Activated naive CD4-positive, alpha-beta T cell treated with anti-CD3 and anti-CD28 coated beads, Interleukin-2, amount 50 U/mL, for 24 hours (primary cell): ENCODE results near the gene LCN6.
A peak's percentile ranks its signal among the peaks of the same experiment; 100 is the strongest.

Experiments used
- H3K27ac Mint-ChIP-seq: one replicate; pipeline ENCODE4 v1.8.0; 2021; ENCODE audit warnings: mild to moderate bottlenecking, mixed read lengths
- H3K27me3 Mint-ChIP-seq: one replicate; pipeline ENCODE4 v1.8.0; 2021; ENCODE audit warnings: mixed read lengths
- H3K36me3 Mint-ChIP-seq: one replicate; pipeline ENCODE4 v1.8.0; 2021; ENCODE audit warnings: mixed read lengths
- H3K4me1 Mint-ChIP-seq: one replicate; pipeline ENCODE4 v1.8.0; 2021; ENCODE audit warnings: mixed read lengths
- H3K4me3 Mint-ChIP-seq: one replicate; pipeline ENCODE4 v1.8.0; 2021; ENCODE audit warnings: mild to moderate bottlenecking, mixed read lengths
- H3K9me3 Mint-ChIP-seq: one replicate; pipeline ENCODE4 v1.8.0; 2021; ENCODE audit warnings: mixed read lengths

The LCN6 gene

DNA sequence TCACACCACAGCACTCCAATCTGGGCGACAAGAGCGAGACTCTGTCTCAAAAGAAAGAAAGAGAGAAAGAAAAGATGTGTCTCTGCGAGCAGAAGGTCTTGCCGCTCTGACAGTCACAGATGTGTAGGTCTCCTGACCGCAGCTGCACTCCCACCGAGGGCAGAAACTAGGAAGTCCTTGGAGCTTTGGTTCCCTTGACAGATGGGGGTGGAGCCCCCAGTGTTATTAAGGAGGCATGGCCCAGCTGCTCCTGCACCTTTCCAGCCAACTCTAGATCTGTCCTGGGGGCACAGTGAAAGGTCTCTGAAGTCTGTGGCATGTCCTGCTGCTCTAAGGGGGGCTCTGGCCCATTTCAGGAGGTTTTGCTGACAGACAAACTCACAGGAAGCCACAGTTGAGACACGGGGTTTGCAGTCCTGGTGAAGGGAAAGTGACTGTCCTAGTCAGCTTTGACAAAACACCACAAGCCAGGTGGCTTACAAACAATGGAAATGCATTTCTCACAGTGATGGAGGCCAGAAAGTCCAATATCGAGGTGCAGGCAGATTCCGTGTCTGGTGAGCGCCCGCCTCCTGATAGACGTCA, 45.0 kb downstream of the LCN6 start:
- no peak overlapping the region for H3K27ac Mint-ChIP-seq
- H3K9me3 Mint-ChIP-seq = no peaks in the 10 kb centered on the region
- H3K27me3 Mint-ChIP-seq = peaks cover 5% of the 10 kb centered on the region
- H3K36me3 Mint-ChIP-seq = no peaks in the 10 kb centered on the region
- no peak overlapping the region for H3K4me3 Mint-ChIP-seq
- H3K4me1 Mint-ChIP-seq = peaks cover 17% of the 10 kb centered on the region

DNA sequence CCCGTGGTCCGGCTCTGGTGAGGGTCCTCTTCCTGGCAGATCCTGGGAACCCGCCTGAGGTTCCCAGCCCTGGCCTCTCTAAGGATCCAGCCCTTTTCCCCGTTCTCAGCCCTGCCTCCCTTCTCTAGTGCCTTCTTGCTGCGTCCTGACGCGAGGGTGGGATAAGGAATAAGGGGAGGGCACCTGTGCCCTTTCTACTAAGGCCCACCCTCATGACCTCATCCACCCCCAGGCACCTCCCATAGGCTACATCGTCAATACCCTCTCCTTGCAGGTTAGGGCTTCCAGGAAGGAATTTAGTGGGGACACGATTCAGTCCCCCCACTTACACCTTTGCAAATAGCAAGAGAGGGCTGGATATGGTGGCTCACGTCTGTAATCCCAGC, 46.7 kb downstream of the LCN6 start:
- Mint-ChIP-seq H3K27me3 (peaks cover 5% of the 10 kb centered on the region), H3K36me3 (no peaks in the 10 kb centered on the region), H3K9me3 (no peaks in the 10 kb centered on the region), H3K4me1 (peaks cover 17% of the 10 kb centered on the region), H3K27ac (peak overlapping the region; percentile 52), H3K4me3 (peak overlapping the region; percentile 74)

DNA sequence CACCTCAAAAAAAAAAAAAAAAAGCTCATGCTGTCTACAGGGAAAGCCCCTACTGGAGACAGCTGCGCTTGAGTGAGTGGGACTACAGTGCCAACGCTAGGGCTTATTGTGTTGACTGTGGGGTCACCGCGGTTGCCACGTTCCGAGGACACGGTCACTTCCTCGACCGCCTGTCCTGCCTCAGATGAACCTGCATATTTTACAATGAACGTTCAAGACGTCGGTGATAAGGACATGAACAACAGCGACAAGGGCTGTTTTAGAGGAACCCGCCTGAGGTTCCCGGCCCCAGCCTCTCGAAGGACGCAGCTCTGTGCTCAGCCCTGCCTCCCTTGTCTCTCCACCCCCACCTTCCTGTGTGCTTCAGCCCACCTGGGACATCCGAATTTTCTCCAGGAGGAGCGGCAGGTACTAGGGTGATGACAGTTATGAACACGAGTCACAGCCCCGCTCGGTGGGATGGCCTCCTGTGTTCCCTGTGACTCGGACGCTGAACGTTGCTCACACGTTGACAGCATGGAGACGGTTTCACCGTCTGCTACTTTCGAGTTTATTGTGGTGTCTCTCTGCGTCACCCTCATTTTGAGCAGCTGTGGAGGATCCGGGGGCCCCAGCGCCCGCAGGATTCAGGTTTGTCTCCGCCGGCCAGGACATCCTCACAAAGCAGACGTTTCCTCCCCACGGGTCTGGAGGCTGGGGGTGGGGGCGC, 47.2 kb downstream of the LCN6 start:
- H3K27me3 Mint-ChIP-seq = peaks cover 5% of the 10 kb centered on the region
- H3K4me3 Mint-ChIP-seq = peak overlapping the region; percentile 74
- H3K36me3 Mint-ChIP-seq = no peaks in the 10 kb centered on the region
- H3K9me3 Mint-ChIP-seq = no peaks in the 10 kb centered on the region
- peaks cover 17% of the 10 kb centered on the region for H3K4me1 Mint-ChIP-seq
- peak overlapping the region; percentile 86 for H3K27ac Mint-ChIP-seq

DNA sequence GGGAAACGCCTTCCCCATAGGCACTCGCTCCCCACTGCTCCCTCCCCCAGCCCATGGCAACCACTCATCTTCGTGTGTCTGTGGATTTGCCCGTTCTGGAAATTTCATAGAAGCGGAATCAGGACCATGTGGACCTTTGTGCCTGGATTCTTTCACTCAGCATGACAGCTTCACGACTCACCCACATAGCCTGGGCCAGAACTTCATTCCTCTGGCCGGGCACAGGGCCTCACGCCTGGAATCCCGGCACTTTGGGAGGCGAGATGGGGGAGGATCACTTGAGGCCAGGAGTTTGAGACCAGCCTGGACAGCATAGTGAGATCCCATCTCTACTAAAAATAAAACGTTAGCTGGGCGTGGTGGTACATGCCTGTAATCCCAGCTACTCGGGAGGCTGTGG, 48.0 kb downstream of the LCN6 start:
- H3K27ac Mint-ChIP-seq = peak overlapping the region; percentile 55
- no peak overlapping the region for H3K4me3 Mint-ChIP-seq
- peaks cover 5% of the 10 kb centered on the region for H3K27me3 Mint-ChIP-seq
- H3K4me1 Mint-ChIP-seq = peaks cover 17% of the 10 kb centered on the region
- no peaks in the 10 kb centered on the region for H3K9me3 Mint-ChIP-seq
- no peaks in the 10 kb centered on the region for H3K36me3 Mint-ChIP-seq

DNA sequence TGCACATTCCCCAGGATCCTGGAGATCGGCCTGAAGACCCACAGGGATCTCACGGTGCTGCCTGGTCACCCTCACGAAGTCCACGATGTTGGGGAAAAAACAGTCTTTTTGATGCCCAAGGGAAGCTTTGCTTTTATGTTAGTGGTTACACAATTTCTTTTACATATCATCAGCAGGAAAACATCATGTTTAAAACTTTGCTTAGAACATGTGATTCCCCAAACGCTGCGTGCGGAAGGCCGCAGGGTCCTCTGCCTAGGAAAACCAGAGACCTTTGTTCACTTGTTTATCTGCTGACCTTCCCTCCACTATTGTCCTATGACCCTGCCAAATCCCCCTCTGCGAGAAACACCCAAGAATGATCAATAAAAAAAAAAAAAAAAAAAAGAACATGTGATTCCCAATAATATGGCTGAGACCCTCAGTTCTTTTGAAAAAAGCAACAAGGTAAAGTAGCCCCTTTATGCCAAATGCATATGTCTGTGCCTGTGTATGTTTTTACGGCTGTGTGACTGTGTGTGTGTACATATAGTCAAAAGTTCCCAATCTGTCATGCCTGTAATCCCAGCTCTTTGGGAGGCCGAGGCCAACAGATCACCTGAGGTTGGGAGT, 49.6 kb downstream of the LCN6 start:
- Mint-ChIP-seq H3K36me3 (no peaks in the 10 kb centered on the region), H3K27me3 (peaks cover 5% of the 10 kb centered on the region), H3K9me3 (no peaks in the 10 kb centered on the region), H3K4me1 (peaks cover 17% of the 10 kb centered on the region), H3K4me3 (no peak overlapping the region), H3K27ac (no peak overlapping the region)

DNA sequence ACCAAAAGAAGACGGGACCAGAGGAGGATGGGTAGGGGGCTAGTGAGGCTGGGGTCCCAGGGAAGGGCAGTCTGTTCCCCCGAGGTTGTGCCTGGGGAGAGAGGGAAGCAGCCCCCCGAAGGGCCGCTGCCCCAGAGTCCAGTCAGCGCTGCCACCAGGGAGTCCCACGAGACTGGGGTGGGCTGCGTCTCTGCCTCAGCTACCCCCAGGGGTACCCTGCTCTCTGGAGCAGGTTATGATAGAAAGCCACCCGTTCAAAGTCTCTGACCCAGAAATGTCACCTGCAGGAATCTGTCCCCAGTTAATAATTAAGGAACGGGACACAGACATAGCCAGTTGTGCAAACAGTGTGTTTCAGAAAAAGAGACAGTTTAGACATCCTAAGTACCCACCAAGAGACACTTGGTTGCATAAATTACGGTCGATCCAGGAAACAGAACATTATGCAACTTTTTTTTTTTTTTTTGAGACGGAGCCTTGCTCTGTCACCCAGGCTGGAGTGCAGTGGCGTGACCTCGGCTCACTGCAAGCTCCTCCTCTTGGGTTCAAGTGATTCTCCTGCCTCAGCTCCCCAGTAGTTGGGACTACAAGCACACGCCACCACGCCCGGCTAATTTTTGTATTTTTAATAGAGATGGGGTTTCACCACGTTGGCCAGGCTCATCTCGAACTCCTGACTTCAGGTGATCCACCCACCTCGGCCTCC, 50.4 kb downstream of the LCN6 start:
- peaks cover 9% of the 10 kb centered on the region for H3K27me3 Mint-ChIP-seq
- no peak overlapping the region for H3K4me3 Mint-ChIP-seq
- peaks cover 17% of the 10 kb centered on the region for H3K4me1 Mint-ChIP-seq

DNA sequence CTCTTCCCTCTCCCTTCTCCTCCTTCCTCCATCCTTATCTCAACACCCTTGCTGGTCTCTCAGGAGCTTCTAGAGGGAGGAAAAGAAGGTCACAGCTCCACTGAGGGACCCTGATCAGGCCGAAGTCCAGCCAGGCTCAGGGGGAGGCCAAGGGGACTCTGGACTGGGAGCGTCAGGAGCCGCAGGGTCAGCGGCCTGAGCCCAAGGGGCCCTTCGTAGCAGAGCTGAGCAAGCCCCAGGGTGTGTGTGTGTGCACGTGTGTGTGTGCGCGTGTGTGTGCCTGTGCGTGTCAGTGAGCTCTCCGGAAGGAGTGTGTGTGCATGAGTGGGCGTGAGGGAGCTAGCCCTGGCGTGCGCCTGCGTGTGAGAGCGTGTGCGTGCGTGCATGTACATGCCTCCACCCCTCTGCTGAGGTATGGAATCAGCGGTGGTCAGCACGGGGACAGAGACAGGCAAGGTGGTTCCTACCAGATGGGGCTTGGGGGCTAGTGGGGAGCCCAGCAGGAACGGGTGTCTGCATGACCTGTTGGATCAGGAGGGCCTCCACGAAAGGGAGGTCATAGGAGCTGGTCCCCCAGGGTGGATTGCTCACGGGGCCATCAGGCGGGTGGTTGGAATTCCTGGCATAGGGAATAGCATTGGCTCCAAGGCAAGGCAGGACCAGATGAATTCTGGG, 51.0 kb downstream of the LCN6 start:
- Mint-ChIP-seq H3K4me3 (no peak overlapping the region), H3K4me1 (peaks cover 17% of the 10 kb centered on the region), H3K36me3 (no peaks in the 10 kb centered on the region), H3K27me3 (peaks cover 11% of the 10 kb centered on the region), H3K9me3 (no peaks in the 10 kb centered on the region), H3K27ac (no peak overlapping the region)

More for the DNA sequence above, 50.4 kb downstream of the LCN6 start:
- H3K27ac Mint-ChIP-seq = no peak overlapping the region
- no peaks in the 10 kb centered on the region for H3K9me3 Mint-ChIP-seq
- no peaks in the 10 kb centered on the region for H3K36me3 Mint-ChIP-seq

DNA sequence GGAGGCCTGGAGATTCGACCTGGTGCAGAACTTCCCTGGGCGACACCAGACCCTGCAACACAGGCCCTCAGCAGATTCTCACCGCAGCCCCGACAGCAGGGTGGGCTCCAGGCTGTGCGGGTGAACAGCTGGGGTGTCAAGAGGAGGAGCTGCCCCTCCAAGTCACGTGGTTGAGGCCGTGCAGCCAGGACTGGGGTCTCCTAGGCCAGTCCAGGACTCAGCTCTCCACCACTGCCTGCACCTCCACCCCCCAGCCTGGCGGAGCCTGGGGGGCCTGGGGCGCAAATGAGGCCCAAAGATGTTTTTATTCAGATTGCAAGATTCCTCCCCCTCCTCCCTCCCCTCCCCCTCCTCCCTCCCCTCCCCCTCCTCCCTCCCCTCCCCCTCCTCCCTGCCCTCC, 51.8 kb downstream of the LCN6 start:
- Mint-ChIP-seq H3K36me3 (no peaks in the 10 kb centered on the region), H3K4me3 (no peak overlapping the region), H3K9me3 (no peaks in the 10 kb centered on the region), H3K27me3 (peaks cover 11% of the 10 kb centered on the region), H3K27ac (no peak overlapping the region), H3K4me1 (peaks cover 14% of the 10 kb centered on the region)

DNA sequence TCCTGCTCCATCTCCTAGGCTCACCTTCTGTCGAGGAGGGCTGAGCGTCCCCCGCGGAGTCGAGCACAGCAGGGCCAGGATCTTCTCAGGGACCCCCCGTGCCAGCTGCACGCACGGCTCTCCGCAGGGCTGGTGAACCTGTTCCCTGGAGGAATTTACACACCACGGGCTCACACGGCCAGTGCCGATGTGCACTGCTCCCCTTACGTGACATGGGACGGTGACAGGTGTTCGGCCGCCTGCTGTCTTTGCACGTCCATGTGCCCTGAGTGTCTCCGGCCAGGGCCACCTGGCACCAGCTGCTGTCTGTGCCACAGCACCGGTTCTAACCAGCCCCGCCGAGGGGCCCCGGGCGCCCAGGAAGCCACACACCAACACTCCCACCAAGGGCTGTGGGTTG, 52.4 kb downstream of the LCN6 start:
- no peak overlapping the region for H3K27ac Mint-ChIP-seq
- H3K9me3 Mint-ChIP-seq = no peaks in the 10 kb centered on the region
- peaks cover 9% of the 10 kb centered on the region for H3K4me1 Mint-ChIP-seq
- no peak overlapping the region for H3K4me3 Mint-ChIP-seq
- H3K36me3 Mint-ChIP-seq = no peaks in the 10 kb centered on the region
- peaks cover 11% of the 10 kb centered on the region for H3K27me3 Mint-ChIP-seq

DNA sequence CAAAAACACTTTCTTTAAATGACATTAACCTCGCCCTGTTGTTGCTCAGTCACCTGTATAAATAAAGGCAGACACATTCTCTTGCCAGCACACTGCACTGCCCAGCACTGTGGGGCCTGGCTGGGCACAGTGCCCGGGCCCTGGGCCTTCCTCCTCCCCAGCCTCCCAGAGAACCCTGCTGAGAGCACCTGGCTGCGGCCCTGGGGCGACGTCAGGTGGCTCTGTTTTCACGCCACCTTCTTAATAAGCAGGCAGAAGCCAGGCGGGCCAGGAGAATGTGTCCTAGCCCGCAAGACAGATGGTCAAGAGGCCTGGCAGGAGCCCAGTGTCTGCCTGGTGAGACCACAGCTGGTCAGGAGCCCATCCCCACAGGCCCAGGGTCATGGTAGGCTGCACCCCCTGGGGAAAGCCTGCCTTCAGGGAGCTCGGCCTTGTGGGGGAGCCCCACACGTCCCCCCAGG, 52.9 kb downstream of the LCN6 start:
- Mint-ChIP-seq H3K36me3 (no peaks in the 10 kb centered on the region), H3K4me1 (peaks cover 4% of the 10 kb centered on the region), H3K4me3 (no peak overlapping the region), H3K27ac (no peak overlapping the region), H3K27me3 (peaks cover 11% of the 10 kb centered on the region), H3K9me3 (no peaks in the 10 kb centered on the region)

DNA sequence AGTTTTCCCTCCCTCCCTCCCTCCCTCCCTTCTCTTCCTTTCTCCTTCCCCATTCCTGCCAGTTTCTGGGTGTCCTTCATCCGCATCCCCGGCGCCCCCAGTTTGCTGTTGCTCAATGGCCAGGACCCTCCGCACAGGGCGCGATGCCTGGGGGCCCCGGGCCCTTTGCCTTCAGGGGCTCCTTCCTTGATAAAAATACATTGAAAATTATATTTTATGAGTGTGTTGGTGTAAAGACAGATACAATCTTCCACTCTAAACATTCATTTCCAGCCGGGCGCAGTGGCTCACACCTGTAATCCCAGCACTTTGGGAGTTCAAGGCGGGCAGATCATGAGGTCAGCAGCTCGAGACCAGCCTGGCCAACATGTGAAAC, 53.5 kb downstream of the LCN6 start:
- Mint-ChIP-seq H3K36me3 (no peaks in the 10 kb centered on the region), H3K4me1 (no peaks in the 10 kb centered on the region), H3K27me3 (peaks cover 7% of the 10 kb centered on the region), H3K4me3 (no peak overlapping the region), H3K27ac (no peak overlapping the region), H3K9me3 (no peaks in the 10 kb centered on the region)

DNA sequence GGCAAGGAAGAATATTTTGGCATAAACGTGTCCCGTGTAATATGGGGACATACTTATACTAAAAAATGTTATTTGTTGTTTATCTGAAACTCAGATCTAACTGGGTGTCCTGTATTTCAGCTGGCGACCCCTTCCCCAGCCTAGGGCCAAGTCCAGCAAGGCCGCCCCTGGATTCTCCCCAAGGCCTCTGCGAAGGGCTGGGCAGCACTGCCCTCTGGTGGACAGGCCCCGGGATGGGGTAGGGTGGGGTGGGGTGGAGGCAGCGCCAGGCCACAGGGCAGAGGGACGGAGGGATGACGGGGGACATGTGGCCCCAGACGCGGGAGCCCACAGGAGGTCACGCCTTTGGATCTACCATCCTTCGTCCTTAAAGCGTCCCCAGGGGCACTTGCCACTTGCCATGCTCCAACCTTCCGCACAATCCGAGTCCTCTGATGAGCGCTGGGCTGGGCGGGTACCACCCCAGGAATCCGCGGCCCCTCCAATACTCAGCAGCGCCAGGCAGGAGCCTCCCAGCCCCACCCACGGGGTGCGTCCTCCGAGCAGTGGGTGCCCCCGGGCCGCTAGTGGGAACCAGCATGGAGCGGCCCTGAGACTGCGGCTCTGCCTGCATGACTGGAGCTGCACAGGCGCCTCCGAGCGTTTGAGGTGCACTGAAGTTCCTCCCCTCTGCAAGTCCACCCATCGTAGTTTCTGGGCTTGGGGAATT, 54.0 kb downstream of the LCN6 start:
- no peaks in the 10 kb centered on the region for H3K4me1 Mint-ChIP-seq
- H3K27me3 Mint-ChIP-seq = peaks cover 7% of the 10 kb centered on the region
- H3K27ac Mint-ChIP-seq = no peak overlapping the region
- no peaks in the 10 kb centered on the region for H3K9me3 Mint-ChIP-seq
- H3K36me3 Mint-ChIP-seq = no peaks in the 10 kb centered on the region
- H3K4me3 Mint-ChIP-seq = no peak overlapping the region
